Measurements from ENCODE around the gene HES5.
"Not testable (repeated sequence)": the region's sequence is repeated elsewhere in the genome, so short reads cannot be mapped to it uniquely, and the experiment has no call there.

The HES5 gene

GRCh38 chr1:2529784-2530512 lies at the start of gene HES5:
Gene HES5 (minus strand): TSS chr1:2530263. CDS start chr1:2530164, 99 bp downstream.
- Histone ChIP-seq H3K4me1 (ENCODE audit: control insufficient read depth, insufficient read depth, low read length) (peaks cover 34% of the 10 kb centered on the region), H3K27me3 (ENCODE audit: control insufficient read depth, insufficient read depth, low read length) (peaks cover 84% of the 10 kb centered on the region), H3K9me3 (ENCODE audit: control insufficient read depth, insufficient read depth, low read depth, low read length) (no peaks in the 10 kb centered on the region), H3K27ac (ENCODE audit: low read depth, low read length) (no peak within 1 kb of the TSS), H3K36me3 (ENCODE audit: control insufficient read depth, insufficient read depth, low read length) (no peaks in the 10 kb centered on the region), H3K9ac (ENCODE audit: low read length) (peak within 1 kb of the TSS; percentile 18), H3K4me3 (ENCODE audit: low read depth, low read length) (peak within 1 kb of the TSS; percentile 55)

GRCh38 chr1:2578758-2579118 lies 48.7 kb upstream of the HES5 start:
- Histone ChIP-seq H3K4me1 (ENCODE audit: control insufficient read depth, insufficient read depth, low read length) (peaks cover 14% of the 10 kb centered on the region), H3K4me3 (ENCODE audit: low read depth, low read length) (no peak overlapping the region), H3K27me3 (ENCODE audit: control insufficient read depth, insufficient read depth, low read length) (no peaks in the 10 kb centered on the region), H3K9ac (ENCODE audit: low read length) (no peak overlapping the region), H3K36me3 (ENCODE audit: control insufficient read depth, insufficient read depth, low read length) (no peaks in the 10 kb centered on the region), H3K9me3 (ENCODE audit: control insufficient read depth, insufficient read depth, low read depth, low read length) (peaks cover 4% of the 10 kb centered on the region), H3K27ac (ENCODE audit: low read depth, low read length) (no peak overlapping the region)

GRCh38 chr1:2577565-2578075 lies 47.6 kb upstream of the HES5 start:
- H3K9me3 ChIP-seq (ENCODE audit: control insufficient read depth, insufficient read depth, low read depth, low read length) = peaks cover 13% of the 10 kb centered on the region
- H3K27ac ChIP-seq (ENCODE audit: low read depth, low read length); H3K27me3 ChIP-seq (ENCODE audit: control insufficient read depth, insufficient read depth, low read length); H3K9ac ChIP-seq (ENCODE audit: low read length); H3K4me1 ChIP-seq (ENCODE audit: control insufficient read depth, insufficient read depth, low read length); H3K4me3 ChIP-seq (ENCODE audit: low read depth, low read length); H3K36me3 ChIP-seq (ENCODE audit: control insufficient read depth, insufficient read depth, low read length): not testable (repeated sequence)

- peaks cover 13% of the 10 kb centered on the region for H3K9me3 ChIP-seq (ENCODE audit: control insufficient read depth, insufficient read depth, low read depth, low read length)
- H3K27ac ChIP-seq (ENCODE audit: low read depth, low read length) = no peak overlapping the region
- H3K9ac ChIP-seq (ENCODE audit: low read length) = no peak overlapping the region
- H3K4me3 ChIP-seq (ENCODE audit: low read depth, low read length) = no peak overlapping the region
- peaks cover 8% of the 10 kb centered on the region for H3K4me1 ChIP-seq (ENCODE audit: control insufficient read depth, insufficient read depth, low read length)
- H3K36me3 ChIP-seq (ENCODE audit: control insufficient read depth, insufficient read depth, low read length) = no peaks in the 10 kb centered on the region
- H3K27me3 ChIP-seq (ENCODE audit: control insufficient read depth, insufficient read depth, low read length) = no peaks in the 10 kb centered on the region
These were observed 46.0 kb upstream of the HES5 start for GRCh38 chr1:2575801-2576663.

- no peak overlapping the region for H3K9ac ChIP-seq (ENCODE audit: low read length)
- no peak overlapping the region for H3K27ac ChIP-seq (ENCODE audit: low read depth, low read length)
- peaks cover 8% of the 10 kb centered on the region for H3K4me1 ChIP-seq (ENCODE audit: control insufficient read depth, insufficient read depth, low read length)
- H3K4me3 ChIP-seq (ENCODE audit: low read depth, low read length) = no peak overlapping the region
- H3K27me3 ChIP-seq (ENCODE audit: control insufficient read depth, insufficient read depth, low read length) = no peaks in the 10 kb centered on the region
- H3K9me3 ChIP-seq (ENCODE audit: control insufficient read depth, insufficient read depth, low read depth, low read length) = peaks cover 13% of the 10 kb centered on the region
- no peaks in the 10 kb centered on the region for H3K36me3 ChIP-seq (ENCODE audit: control insufficient read depth, insufficient read depth, low read length)
These were observed 44.3 kb upstream of the HES5 start for GRCh38 chr1:2574350-2574749.

- no peak overlapping the region for H3K9ac ChIP-seq (ENCODE audit: low read length)
- no peak overlapping the region for H3K27ac ChIP-seq (ENCODE audit: low read depth, low read length)
- H3K9me3 ChIP-seq (ENCODE audit: control insufficient read depth, insufficient read depth, low read depth, low read length) = peaks cover 13% of the 10 kb centered on the region
- no peaks in the 10 kb centered on the region; the same call in 1 of the 2 replicates for H3K27me3 ChIP-seq (ENCODE audit: control insufficient read depth, insufficient read depth, low read length)
- H3K4me1 ChIP-seq (ENCODE audit: control insufficient read depth, insufficient read depth, low read length) = peaks cover 5% of the 10 kb centered on the region
- no peak overlapping the region for H3K4me3 ChIP-seq (ENCODE audit: low read depth, low read length)
- H3K36me3 ChIP-seq (ENCODE audit: control insufficient read depth, insufficient read depth, low read length) = no peaks in the 10 kb centered on the region
These were observed 43.3 kb upstream of the HES5 start for GRCh38 chr1:2573250-2573920.

GRCh38 chr1:2571348-2571747 lies 41.3 kb upstream of the HES5 start:
- H3K27me3 ChIP-seq (ENCODE audit: control insufficient read depth, insufficient read depth, low read length) = no peaks in the 10 kb centered on the region; the same call in 1 of the 2 replicates
- no peak overlapping the region for H3K4me3 ChIP-seq (ENCODE audit: low read depth, low read length)
- H3K27ac ChIP-seq (ENCODE audit: low read depth, low read length) = no peak overlapping the region
- peaks cover 13% of the 10 kb centered on the region for H3K9me3 ChIP-seq (ENCODE audit: control insufficient read depth, insufficient read depth, low read depth, low read length)
- H3K36me3 ChIP-seq (ENCODE audit: control insufficient read depth, insufficient read depth, low read length) = no peaks in the 10 kb centered on the region
- no peak overlapping the region for H3K9ac ChIP-seq (ENCODE audit: low read length)
- H3K4me1 ChIP-seq (ENCODE audit: control insufficient read depth, insufficient read depth, low read length) = no peaks in the 10 kb centered on the region; the same call in 1 of the 2 replicates

- Histone ChIP-seq H3K9ac (ENCODE audit: low read length) (no peak overlapping the region), H3K9me3 (ENCODE audit: control insufficient read depth, insufficient read depth, low read depth, low read length) (peaks cover 13% of the 10 kb centered on the region), H3K4me1 (ENCODE audit: control insufficient read depth, insufficient read depth, low read length) (no peaks in the 10 kb centered on the region; the same call in 1 of the 2 replicates), H3K4me3 (ENCODE audit: low read depth, low read length) (no peak overlapping the region), H3K27me3 (ENCODE audit: control insufficient read depth, insufficient read depth, low read length) (no peaks in the 10 kb centered on the region; the same call in 1 of the 2 replicates), H3K27ac (ENCODE audit: low read depth, low read length) (no peak overlapping the region), H3K36me3 (ENCODE audit: control insufficient read depth, insufficient read depth, low read length) (no peaks in the 10 kb centered on the region)
These were observed 40.3 kb upstream of the HES5 start for GRCh38 chr1:2570332-2570731.

GRCh38 chr1:2569703-2570102 lies 39.6 kb upstream of the HES5 start:
- not testable (repeated sequence) for H3K27me3 ChIP-seq (ENCODE audit: control insufficient read depth, insufficient read depth, low read length); H3K4me3 ChIP-seq (ENCODE audit: low read depth, low read length); H3K9ac ChIP-seq (ENCODE audit: low read length); H3K27ac ChIP-seq (ENCODE audit: low read depth, low read length); H3K36me3 ChIP-seq (ENCODE audit: control insufficient read depth, insufficient read depth, low read length); H3K4me1 ChIP-seq (ENCODE audit: control insufficient read depth, insufficient read depth, low read length)
- peaks cover 13% of the 10 kb centered on the region for H3K9me3 ChIP-seq (ENCODE audit: control insufficient read depth, insufficient read depth, low read depth, low read length)

- Histone ChIP-seq H3K4me1 (ENCODE audit: control insufficient read depth, insufficient read depth, low read length) (no peaks in the 10 kb centered on the region; the same call in 1 of the 2 replicates), H3K27me3 (ENCODE audit: control insufficient read depth, insufficient read depth, low read length) (no peaks in the 10 kb centered on the region; the same call in 1 of the 2 replicates), H3K36me3 (ENCODE audit: control insufficient read depth, insufficient read depth, low read length) (no peaks in the 10 kb centered on the region), H3K27ac (ENCODE audit: low read depth, low read length) (no peak overlapping the region), H3K9me3 (ENCODE audit: control insufficient read depth, insufficient read depth, low read depth, low read length) (peaks cover 12% of the 10 kb centered on the region), H3K9ac (ENCODE audit: low read length) (no peak overlapping the region), H3K4me3 (ENCODE audit: low read depth, low read length) (no peak overlapping the region)
These were observed 39.0 kb upstream of the HES5 start for GRCh38 chr1:2569060-2569459.
